ENCODE measurements around the gene FOXG1.

FOXG1 gene

DNA sequence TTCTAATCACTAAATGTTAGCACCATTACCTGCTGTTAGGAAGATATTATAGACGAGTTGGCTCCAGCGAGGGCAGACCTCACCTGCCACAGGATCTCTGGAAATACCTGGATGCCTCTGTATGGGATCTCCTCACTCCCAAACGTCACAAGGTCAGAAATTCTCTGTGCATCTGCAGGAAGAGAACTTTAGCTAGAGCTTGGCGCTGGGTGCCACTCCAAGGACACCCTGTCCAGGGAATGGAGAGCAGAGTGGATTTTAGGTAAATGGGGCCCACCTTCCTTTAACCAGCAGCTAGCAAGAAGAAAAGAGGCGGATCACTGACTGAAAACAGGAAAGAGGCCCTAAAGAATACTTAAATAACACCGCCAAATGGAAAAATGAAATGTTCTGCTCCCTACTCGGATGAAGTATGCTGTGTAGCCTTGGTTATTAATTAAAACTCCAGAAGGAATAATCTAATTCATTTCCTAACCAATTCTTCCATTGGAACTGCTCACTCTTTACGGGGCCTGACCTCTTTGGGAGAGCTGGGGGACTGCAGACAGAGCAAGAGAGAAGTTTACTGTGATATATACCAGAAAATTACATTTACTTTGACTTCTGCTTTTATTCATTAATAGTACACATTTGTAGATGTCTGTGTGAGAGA is 4.2 kb upstream of the FOXG1 start:
- no peak for DNase-seq

DNA sequence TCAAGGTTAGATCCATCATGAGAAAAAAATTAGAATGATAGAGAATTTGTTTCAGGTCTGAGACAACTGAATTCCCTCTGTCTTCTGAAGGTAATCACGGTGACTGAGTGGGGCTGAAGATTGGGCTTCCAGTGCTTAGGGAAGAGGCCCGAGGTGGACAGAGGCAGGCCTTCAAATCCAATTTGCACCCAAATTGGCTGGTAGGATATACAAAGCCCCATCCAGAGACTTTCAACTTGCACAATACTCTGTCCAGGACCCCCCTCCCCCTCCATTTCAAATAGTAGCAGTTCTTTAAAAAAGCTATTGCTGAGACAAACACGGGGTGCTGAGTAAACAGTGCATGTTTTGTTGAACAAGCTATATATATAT is 3.6 kb upstream of the FOXG1 start:
- no peak for DNase-seq

DNA sequence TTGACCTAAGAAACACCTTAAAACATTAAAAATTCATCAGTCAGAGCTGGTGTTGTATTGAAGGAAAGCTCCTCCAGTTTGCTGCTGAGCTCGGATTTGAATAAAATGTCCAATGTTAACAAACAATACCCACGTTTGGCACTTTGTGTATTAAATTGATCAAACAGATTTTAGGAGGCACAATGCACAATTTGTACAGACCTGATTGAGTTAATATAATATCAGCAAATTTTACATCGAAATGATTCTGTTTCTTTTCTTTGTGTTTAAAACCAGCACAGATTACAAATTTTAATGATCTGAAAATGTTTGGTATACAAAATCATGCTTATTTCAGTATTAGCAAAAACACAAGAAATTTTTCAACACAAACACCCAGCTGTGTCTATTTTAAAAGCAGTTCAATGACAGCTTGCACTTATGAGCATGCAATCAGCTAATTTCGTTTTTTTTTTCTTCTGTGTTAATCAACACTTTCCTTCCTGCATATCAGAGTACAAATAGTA is 2.8 kb upstream of the FOXG1 start:
- DNase-seq = no peak

DNA sequence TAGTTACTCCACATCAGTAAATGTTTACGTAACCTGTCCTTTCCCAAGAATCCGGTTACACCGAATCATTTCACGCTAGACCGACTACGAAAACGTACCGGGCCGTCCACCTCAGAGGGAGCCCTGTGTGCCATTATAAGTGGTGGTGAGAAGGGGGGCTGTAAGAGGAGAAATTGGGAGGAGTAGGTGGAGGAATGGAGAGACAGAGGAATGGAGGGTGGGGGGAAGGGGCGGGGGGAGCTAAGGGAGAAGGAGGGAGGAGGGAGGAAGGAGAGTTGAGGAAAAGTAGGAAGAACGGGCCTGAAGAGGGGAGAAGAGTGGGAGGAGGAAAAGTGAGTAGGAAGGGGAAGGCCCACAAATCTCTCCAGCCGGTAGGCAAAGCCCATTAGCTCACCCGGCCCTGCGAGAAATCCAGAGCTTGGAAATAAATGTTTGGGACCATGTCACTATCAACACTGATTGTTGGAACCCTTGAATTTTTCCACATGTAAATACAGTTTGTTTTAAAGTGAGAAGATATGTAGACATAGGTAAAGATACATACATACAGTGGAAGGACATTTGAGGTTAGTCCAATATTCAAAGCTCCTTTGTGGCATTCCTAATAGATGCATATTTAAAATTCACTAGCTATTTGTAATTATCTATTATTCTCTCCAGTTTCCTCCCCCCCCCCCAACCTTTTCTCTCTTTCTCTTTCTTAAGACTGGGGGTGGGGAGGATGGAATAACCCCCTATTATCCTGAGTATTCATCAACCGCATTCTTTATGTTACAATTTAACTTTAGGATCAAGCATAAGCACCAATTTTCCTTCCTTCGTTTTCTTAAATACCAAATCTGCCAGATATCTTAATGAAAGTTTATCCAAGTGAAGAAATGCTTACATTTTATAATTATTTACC is 2.1 kb upstream of the FOXG1 start:
- peak; percentile 49 for DNase-seq

DNA sequence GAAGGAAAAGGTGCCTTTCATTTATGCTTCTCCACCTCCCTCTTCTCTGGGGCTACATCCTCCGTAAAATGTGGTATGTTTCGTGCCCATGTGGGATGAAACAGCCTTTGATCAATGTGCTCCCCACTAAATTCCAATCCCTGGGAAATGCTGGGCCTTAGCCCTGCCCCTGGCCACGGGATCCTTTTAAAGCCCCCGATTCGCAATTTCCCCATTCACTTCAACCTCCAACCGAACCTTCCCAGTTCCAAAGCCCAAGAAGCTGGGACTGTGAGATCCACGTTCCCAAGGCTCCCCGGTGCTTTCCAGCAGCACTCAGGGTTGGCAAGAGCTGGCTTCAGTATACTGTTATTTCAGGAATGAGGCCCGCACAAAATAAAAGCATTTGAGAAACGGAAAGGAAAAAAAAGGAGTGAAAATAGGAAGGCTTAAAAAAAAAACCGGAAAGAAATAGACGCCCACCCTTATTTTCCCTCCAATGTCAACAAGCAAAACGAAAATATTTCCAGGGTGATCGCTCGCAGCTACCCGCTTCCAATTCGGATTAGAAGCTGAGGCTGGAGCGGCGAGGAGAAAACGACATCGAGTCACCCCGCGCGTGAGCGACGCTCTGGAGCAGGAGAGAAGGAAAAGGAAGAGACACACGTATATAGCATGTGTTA is 1.3 kb upstream of the FOXG1 start:
- DNase-seq = peak; percentile 55

DNA sequence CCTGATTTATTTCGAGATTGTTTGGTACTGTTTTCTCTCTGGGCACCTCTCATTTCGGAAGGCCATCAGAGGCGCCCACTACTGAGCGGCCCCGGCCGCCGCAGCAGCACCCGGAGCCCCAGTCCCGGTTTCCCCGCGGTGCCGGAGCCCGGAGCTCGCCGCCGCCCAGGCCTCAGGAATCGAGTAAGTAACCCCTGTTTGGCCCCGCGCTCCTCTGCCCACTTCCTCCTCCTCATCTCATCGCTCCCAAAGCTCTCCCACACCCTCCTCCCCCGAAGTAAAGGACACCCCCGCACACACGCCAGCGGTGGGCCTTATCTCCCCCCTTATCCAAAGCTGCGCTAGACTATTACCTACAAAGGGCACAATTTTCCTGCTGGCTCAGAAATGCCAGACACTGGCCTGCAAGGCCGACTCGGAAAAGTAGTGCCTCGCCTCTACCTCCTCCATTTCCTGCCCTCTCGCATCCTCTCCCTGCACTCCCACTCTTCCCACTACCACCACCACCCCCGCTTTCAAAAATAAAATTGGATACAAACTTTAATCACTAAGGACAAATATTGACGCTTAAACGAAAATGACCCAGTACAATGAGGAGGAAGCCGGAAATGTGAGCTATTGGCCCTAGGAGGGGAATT is 637 bp upstream of the FOXG1 start:
- DNase-seq = peak; percentile 79

DNA sequence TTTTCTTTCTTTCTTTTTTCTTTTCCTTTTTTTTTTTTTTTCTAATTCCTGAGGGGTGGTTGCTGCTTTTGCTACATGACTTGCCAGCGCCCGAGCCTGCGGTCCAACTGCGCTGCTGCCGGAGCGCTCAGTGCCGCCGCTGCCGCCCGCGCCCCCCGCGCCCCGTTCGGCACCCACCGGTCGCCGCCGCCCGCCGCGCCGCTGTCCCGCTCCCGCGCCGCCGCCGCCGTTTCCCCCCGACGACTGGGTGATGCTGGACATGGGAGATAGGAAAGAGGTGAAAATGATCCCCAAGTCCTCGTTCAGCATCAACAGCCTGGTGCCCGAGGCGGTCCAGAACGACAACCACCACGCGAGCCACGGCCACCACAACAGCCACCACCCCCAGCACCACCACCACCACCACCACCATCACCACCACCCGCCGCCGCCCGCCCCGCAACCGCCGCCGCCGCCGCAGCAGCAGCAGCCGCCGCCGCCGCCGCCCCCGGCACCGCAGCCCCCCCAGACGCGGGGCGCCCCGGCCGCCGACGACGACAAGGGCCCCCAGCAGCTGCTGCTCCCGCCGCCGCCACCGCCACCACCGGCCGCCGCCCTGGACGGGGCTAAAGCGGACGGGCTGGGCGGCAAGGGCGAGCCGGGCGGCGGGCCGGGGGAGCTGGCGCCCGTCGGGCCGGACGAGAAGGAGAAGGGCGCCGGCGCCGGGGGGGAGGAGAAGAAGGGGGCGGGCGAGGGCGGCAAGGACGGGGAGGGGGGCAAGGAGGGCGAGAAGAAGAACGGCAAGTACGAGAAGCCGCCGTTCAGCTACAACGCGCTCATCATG is 654 bp downstream of the FOXG1 start:
- DNase-seq = peak; percentile 47

DNA sequence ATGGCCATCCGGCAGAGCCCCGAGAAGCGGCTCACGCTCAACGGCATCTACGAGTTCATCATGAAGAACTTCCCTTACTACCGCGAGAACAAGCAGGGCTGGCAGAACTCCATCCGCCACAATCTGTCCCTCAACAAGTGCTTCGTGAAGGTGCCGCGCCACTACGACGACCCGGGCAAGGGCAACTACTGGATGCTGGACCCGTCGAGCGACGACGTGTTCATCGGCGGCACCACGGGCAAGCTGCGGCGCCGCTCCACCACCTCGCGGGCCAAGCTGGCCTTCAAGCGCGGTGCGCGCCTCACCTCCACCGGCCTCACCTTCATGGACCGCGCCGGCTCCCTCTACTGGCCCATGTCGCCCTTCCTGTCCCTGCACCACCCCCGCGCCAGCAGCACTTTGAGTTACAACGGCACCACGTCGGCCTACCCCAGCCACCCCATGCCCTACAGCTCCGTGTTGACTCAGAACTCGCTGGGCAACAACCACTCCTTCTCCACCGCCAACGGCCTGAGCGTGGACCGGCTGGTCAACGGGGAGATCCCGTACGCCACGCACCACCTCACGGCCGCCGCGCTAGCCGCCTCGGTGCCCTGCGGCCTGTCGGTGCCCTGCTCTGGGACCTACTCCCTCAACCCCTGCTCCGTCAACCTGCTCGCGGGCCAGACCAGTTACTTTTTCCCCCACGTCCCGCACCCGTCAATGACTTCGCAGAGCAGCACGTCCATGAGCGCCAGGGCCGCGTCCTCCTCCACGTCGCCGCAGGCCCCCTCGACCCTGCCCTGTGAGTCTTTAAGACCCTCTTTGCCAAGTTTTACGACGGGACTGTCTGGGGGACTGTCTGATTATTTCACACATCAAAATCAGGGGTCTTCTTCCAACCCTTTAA is 1.5 kb downstream of the FOXG1 start:
- DNase-seq = peak; percentile 65

DNA sequence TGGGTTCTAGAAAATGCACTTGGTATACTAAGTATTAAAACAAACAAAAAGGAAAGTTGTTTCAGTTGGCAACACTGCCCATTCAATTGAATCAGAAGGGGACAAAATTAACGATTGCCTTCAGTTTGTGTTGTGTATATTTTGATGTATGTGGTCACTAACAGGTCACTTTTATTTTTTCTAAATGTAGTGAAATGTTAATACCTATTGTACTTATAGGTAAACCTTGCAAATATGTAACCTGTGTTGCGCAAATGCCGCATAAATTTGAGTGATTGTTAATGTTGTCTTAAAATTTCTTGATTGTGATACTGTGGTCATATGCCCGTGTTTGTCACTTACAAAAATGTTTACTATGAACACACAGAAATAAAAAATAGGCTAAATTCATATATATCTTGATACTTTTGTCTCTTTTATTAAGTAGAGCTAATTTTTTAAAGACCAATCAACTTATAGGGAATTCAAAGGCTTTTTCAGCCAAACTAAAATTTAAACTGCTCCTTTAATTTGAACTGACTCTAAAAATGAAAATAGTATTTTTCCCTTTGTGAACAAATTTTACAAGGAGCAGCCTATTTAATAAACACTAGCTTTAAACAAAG is 2.8 kb downstream of the FOXG1 start:
- no peak for DNase-seq

DNA sequence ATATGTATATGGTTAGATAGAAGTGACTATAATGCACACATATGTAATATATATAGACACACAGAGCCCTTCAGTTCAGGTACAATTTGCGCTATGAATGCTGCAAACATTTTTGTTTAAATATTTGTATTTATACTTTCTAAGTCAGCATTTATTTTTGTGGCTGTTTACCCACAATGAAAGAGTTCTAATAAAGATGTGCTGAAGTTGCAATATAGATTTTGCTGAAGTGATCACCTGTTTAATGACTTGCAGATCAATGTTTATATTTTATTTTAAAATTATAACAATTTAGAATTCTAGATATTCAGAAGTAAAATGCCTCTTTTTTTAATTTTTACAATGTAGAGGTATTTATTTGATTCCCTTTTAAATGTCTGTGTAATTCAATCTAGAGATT is 3.5 kb downstream of the FOXG1 start:
- DNase-seq = no peak

DNA sequence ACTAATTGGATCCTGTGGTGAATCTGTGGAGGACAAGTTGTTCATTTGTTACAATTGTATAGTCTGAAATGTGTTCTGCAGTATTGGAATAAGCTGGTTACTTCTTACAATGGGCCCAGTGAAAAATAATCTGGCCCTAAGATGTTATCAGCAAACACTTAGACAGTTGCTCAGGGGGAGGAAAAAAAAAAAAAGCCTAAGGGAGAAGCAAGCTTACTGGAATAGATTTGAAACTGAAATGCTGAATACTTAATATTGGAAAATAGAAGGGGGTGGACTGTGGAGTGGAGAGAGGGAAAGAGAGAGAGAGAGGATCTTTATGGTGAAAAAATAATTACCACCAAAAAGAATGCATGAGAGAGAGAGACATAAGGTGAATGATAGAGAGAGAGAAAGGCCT is 4.0 kb downstream of the FOXG1 start:
- DNase-seq = no peak

DNA sequence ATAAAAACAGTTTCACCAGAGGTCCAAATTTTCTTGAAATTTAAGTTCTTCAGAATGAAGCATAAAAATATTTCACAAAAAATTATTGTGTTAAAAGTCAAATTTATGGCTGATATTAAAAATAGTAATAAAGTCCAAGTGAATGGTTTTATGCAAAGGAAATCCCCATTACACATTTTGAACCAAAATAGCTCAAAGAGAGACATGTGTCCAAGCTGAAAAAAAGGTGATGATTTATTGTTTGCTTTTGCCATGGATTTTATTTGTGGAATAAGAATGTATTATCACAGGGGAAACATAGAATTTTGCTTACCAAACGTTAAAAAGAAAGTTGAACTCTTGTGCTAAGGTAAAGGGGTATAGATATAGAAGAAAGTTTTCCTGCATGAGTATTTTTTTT is 4.6 kb downstream of the FOXG1 start:
- DNase-seq = no peak

DNA sequence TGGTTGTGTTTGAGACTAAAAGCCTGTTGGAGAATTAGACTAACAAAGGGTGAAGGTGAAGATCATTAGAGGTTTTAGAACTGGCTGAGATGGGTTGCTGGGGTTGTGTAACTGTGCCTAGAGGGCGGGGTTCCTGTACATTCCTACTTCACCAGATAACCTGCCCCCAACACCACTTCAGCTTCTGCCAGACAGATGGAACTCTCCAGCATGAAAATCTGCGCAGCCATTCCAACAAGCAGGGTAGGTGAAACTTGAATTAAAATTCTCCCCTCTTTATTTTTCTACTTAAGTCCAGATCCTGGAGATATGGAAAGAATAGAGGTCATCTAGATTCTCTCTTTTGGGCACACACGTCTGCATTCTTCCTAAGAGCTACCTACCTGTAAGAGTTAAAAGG is 6.0 kb downstream of the FOXG1 start:
- no peak for DNase-seq

DNA sequence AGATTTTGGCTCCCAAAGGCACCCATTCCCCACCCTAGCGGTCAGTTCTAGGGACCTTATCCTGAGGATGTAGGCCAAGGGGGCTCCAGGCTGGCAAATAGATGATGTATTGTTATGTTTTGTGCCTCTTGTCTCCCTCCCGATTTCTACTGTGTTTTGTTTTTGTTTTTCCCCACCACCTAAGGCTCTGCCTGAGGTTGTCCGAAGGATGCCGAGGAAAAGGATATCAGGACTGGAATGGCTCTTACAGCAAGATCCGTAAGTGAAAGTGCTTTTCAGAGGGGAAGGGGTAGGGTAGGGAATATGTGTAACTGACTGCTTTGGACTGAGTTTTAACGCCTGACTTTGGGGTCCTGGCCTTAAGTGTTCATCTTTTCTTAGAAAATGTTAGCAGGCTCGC is 6.6 kb downstream of the FOXG1 start:
- no peak for DNase-seq

DNA sequence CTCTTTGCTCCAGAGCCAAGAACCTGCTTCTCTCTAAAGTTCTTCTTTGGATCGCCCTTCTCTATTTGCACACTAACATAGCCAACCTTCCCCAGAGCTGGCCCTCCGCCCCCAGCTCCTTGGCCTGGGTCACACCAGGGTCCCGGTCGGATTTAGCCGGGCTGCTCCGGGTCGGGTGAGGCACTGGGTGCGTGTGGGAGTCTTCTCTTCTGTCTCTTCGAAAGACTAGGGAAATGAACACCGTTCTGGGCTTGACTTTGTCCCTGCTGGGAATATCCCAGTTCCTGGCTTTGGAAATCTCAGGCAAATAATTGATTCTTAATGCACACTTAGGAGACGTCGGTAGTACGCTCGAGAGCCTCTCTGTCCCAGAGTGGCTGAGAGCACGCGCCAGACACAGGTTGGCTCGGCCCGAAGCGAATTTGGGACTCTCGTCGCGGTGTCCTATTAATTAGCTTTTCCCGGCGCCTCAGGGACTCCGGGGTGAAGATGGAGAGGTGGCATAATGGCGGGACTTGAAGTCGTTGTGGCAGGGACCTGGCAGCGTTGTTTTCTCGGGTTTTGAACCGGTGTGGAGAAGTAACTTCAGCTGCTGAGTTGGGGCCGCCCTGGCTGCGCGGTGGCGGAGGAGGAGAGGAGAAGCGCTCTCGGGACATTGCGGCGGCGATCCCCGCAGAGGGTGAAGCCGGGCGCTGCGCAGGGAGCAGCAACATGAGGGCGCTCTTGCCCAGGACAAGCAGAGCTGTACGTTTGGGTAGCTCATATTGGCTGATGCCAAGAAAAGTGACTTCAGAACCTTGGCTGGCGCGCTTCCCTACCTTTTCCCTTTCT is 7.5 kb downstream of the FOXG1 start:
- DNase-seq = no peak

DNA sequence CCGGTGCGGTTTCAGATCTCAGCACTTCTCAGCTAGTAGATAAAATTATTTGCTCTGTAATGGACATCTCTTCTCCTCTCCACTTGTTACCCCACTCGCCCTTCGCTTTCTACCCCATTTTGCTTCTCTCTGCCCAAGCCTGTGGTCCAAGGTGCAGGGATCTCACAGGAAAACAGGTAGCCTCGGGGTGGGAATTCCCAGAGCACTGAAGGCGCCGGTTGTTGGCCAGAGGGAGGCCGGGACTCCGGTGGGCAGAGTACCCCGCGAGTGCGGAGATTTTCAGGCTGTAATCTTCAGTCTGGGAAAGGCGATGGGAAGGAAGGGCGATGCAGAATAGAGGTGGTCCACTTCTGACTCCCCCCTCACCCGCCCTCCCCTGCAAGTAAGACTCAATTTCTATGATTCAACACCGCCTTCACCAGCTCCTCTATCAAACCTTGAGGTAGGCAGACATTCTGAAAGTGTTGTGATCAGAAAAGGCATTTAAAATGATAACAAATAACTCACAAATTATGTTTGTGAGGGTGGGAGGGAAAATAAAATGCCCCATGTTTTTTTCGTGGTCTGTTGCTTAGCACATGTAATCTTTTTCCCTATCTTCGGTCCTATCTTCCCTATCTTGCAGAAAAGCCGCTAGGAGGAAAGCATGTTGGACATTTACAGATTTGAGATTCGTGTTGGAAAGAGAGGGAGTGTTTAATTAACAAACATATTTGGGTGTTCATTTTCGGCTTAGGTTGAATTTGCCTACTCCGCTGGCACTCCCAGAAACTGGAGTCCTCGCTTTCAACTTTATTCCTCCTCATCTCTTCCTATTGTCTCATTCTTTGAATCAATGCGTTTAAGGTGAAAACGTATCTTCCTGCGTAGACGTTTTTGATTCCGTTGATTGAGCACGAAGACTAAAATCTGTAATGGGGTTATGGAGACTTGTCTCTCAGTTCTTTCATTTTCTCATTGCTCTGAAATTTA is 8.5 kb downstream of the FOXG1 start:
- DNase-seq = no peak

DNA sequence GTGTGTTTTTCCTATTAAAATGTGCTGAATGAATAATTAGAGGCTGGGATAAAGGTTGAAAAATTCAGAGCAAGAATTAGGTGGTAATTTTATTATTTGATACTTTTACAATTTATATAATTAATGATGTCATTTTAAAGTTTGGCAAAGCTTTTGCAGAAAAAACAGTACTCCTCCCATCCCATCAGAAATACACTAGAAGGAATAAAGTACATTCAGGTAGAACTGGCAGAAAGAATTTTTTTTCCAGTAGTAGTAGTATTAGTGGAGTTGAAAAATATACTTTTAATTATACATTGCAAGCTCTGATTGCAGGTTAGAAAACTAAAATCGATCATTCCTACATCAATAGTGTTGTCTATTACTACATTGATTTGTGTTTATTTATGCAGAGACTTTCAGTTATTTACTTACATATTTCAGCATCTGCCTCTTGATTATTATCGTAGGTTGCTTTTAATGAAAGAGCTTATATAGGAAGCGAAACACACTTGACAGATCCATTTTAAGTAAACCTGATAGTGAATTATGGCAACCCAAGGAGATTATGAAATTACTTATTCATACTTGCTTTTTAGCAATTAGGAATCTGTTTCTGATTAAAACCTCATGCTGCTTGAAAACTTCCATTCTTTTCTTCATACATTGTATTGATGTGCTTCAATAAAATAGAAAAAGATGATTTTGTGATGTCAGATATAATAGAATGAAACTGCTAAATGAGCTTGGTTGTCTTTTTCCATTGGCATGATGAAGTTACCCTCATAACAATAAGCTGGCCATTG is 10.1 kb downstream of the FOXG1 start:
- no peak for DNase-seq

Measured in NCI-H774 (cell line).